Measurements from ENCODE around the gene EXOC1.

GRCh38 chr4:55925241-55925640 lies 71.8 kb downstream of the EXOC1 start:
- TF ChIP-seq CTCF (IDR thresholded peaks at IDR 0.05), result no peak
- no peak for TF ChIP-seq POLR2A (IDR thresholded peaks at IDR 0.05)
